Gastroesophageal sphincter (tissue), 3 donors: ENCODE results near the gene LCN9.

Experiments
- EP300 ChIP-seq: sonication (generic); formaldehyde crosslinking; IDR thresholded peaks from one replicate; pipeline ENCODE4 v1.6.1; 2017; ENCODE audit warnings: antibody characterized with exemption, mild to moderate bottlenecking
- POLR2A ChIP-seq, 2 donors: fragments of 450-650 bp; IDR thresholded peaks; one replicate each; pipeline ENCODE4 v1.6.1; 2017; ENCODE audit warnings: antibody characterized with exemption in 2 of 2, mild to moderate bottlenecking in 2 of 2, moderate library complexity in 1 of 2
- POLR2AphosphoS5 ChIP-seq: sonication (generic); formaldehyde crosslinking; IDR thresholded peaks from one replicate; pipeline ENCODE4 v1.6.1; 2017; ENCODE audit warnings: antibody characterized with exemption
- TF ChIP-seq, protein P1 (sequence below), 4 experiments: fragments of 200-600 bp in 2 of 4; fragments of 450-650 bp in 2 of 4; sonication (generic) in 1 of 4; IDR thresholded peaks; one replicate each; pipeline ENCODE4 v1.5.1; 2017 to 2019; ENCODE audit warnings: antibody characterized with exemption in 4 of 4, mild to moderate bottlenecking in 2 of 4, moderate library complexity in 2 of 4

DNA sequence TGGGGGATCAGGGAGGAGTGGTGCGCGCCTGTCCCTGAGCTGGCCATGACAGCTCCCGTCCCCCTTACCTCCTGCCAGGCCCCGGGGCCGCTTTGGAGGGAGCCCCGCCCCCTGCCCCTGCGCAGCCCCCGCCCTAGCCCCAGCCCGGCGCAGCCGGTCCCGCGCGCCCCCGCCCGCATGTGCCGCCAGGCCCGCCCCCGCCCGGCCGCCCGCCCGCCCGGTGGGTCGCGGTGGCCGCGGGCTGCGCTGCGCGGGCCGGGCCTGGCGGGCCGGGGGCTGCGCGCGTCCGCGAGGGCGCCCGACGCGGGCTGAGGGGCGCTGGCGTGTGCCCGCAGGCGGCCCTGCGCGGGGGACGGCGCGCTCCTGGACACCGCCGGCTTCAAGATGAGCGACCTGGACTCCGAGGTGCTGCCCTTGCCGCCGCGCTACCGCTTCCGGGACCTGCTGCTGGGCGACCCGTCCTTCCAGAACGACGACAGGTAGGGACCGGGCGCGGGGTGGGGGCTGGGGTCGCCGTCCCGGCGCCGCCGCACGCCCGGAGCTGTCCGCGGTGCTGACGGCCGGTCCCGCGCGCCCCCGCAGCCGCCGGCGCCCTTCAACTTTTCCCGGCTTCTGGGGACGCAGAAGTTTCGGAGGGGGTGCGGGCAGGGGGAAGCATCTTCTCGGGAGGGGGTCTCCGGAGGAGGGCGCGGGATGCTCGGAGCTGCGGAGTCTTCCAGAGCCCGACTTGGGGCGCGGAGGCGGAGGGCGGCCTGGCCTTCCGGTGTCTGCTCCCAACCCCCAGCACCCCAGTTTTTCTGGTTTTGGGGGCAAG is 51.3 kb downstream of the LCN9 start:
- TF ChIP-seq EP300 (no peak), POLR2A (IDR thresholded peaks at IDR 0.05) (no peak), POLR2AphosphoS5 (no peak)
- TF ChIP-seq, protein P1, sequence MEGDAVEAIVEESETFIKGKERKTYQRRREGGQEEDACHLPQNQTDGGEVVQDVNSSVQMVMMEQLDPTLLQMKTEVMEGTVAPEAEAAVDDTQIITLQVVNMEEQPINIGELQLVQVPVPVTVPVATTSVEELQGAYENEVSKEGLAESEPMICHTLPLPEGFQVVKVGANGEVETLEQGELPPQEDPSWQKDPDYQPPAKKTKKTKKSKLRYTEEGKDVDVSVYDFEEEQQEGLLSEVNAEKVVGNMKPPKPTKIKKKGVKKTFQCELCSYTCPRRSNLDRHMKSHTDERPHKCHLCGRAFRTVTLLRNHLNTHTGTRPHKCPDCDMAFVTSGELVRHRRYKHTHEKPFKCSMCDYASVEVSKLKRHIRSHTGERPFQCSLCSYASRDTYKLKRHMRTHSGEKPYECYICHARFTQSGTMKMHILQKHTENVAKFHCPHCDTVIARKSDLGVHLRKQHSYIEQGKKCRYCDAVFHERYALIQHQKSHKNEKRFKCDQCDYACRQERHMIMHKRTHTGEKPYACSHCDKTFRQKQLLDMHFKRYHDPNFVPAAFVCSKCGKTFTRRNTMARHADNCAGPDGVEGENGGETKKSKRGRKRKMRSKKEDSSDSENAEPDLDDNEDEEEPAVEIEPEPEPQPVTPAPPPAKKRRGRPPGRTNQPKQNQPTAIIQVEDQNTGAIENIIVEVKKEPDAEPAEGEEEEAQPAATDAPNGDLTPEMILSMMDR (IDR thresholded peaks at IDR 0.05): no peak
